GM21619 (cell line): ENCODE measurements around the gene LRRC8C.
A peak's percentile ranks its signal among the peaks of the same experiment; 100 is the strongest.

ENCODE experiments used
- ATAC-seq: cut with Tn5 transposase; IDR thresholded peaks from one replicate; pipeline ENCODE4 v1.9.1; 2021; ENCODE audit not compliant: unreplicated experiment

The LRRC8C gene

GRCh38 chr1:89761338-89761737, 128.4 kb downstream of the LRRC8C start:
- no peak for ATAC-seq

- no peak for ATAC-seq
Observed at GRCh38 chr1:89761901-89762300, 129.0 kb downstream of the LRRC8C start.

GRCh38 chr1:89762386-89762778, 129.5 kb downstream of the LRRC8C start:
- ATAC-seq: no peak

- peak; percentile 99 for ATAC-seq
Observed at GRCh38 chr1:89762779-89763648, 130.1 kb downstream of the LRRC8C start.

GRCh38 chr1:89763649-89763986, 130.7 kb downstream of the LRRC8C start:
- ATAC-seq: no peak

- ATAC-seq: no peak
Observed at GRCh38 chr1:89765774-89766173, 132.9 kb downstream of the LRRC8C start.

GRCh38 chr1:89767618-89768017, 134.7 kb downstream of the LRRC8C start:
- ATAC-seq: no peak
